Stomach (tissue), 9 donors: ENCODE data around the gene PHF21A. TPM values are rescaled to one million over a fixed set of nuclear protein-coding genes. Genes with fewer than 3 reads are reported as not detected.
A peak's percentile ranks its signal among the peaks of the same experiment; 100 is the strongest.

ENCODE experiments used
- DNase-seq, 2 donors: peaks; one replicate each; pipeline versions ENCODE4 v3.0.0 to v3.0.0-alpha.2; 2013 to 2019
- H3K27ac ChIP-seq, 5 donors: fragments of 200-600 bp in 4 of 5; sonication (generic) in 4 of 5; one replicate each; pipeline ENCODE4 v1.5.1; 2013 to 2019; ENCODE audit warnings: mild to moderate bottlenecking in 1 of 5, moderate library complexity in 1 of 5
- H3K27me3 ChIP-seq, 3 donors: fragments of 200-600 bp; sonication (generic); one replicate each; pipeline ENCODE4 v1.5.1; 2017 to 2019; ENCODE audit warnings: mixed run types in 1 of 3
- H3K36me3 ChIP-seq, 4 donors: fragments of 200-600 bp; sonication (generic); 1 replicate in 3 of 4; 2 replicates in 1 of 4; pipeline ENCODE4 v1.5.1; 2016 to 2019
- H3K4me1 ChIP-seq, 4 donors: fragments of 200-600 bp; sonication (generic); one replicate each; pipeline ENCODE4 v1.5.1; 2016 to 2019
- H3K4me3 ChIP-seq, 4 donors: fragments of 200-600 bp; sonication (generic) in 3 of 4; one replicate each; pipeline ENCODE4 v1.5.1; 2016 to 2019; ENCODE audit warnings: mild to moderate bottlenecking in 1 of 4
- H3K9me3 ChIP-seq, 4 donors: fragments of 200-600 bp; sonication (generic); one replicate each; pipeline ENCODE4 v1.5.1; 2016 to 2019
- CTCF ChIP-seq, 7 experiments: fragments of 450-650 bp in 4 of 7; fragments of 200-600 bp in 3 of 7; sonication (generic) in 3 of 7; IDR thresholded peaks; one replicate each; pipeline ENCODE4 v1.5.1; 2016 to 2019; ENCODE audit warnings: antibody characterized with exemption in 7 of 7, control low read depth in 2 of 7, mild to moderate bottlenecking in 1 of 7
- EP300 ChIP-seq: sonication (generic); formaldehyde crosslinking; IDR thresholded peaks from one replicate; pipeline ENCODE4 v1.6.1; 2017; ENCODE audit warnings: antibody characterized with exemption
- POLR2A ChIP-seq, 4 donors: fragments of 450-650 bp; IDR thresholded peaks; one replicate each; pipeline ENCODE4 v1.6.1; 2016; ENCODE audit warnings: antibody characterized with exemption in 4 of 4, control low read depth in 2 of 4, mild to moderate bottlenecking in 1 of 4, moderate library complexity in 1 of 4
- POLR2AphosphoS5 ChIP-seq, 3 donors: sonication (generic); formaldehyde crosslinking; IDR thresholded peaks; one replicate each; pipeline ENCODE4 v1.6.1; 2016; ENCODE audit warnings: antibody characterized with exemption in 3 of 3
- WGBS, 5 donors: extraction: QIAGEN DNeasy Blood & Tissue Kit in 3 of 5; methylation state at CpG; one replicate each; pipeline versions ENCODE4 v1.1.5 to v1.1.7; 2013 to 2018; 5-methylcytosine and 5-hydroxymethylcytosine counted together
- intact Hi-C: fragments of 100-400 bp; cut with DNase I; formaldehyde crosslinking; loops from one replicate; pipeline ENCODE4 v1.15.1; 2023; ENCODE audit warnings: low total_unique reads
- polyA plus RNA-seq, 3 donors: library from polyadenylated mRNA; stranded (reverse); fragments of 200-250 nt; gene quantifications; one replicate each; pipeline ENCODE4 v1.2.3, GENCODE V29; 2013
- total RNA-seq, 5 donors: library from RNA; depleted of rRNA; stranded (reverse); fragments of >200 nt; gene quantifications; one replicate each; pipeline versions ENCODE4 v1.1.0 to v1.2.3, GENCODE V29; 2014 to 2016
- donor health status: healthy with polysubstance abuse.
- donor health status: Bipolar disorder and iron deficiency.
- donor health status: healthy.

PHF21A gene
- total and polyA plus RNA-seq, 8 donors, result 6.1 to 67.0 (median 18.6) TPM

GRCh38 chr11:45961751-45962240 is 159.5 kb downstream of the PHF21A start:
- intact Hi-C loops, result no loop called here
- no peak overlapping the region for H3K4me3 ChIP-seq
- no peak for DNase-seq
- no peak overlapping the region for H3K27ac ChIP-seq
- H3K27me3 ChIP-seq, result no peaks in the 10 kb centered on the region
- no peaks in the 10 kb centered on the region for H3K9me3 ChIP-seq
- 66 to 76% (median 71%) methylated on average over 7 of the region's 7 CpGs for WGBS, 5 donors
- TF ChIP-seq POLR2A (IDR thresholded peaks at IDR 0.05) (no peak), POLR2AphosphoS5 (IDR thresholded peaks at IDR 0.05) (no peak), EP300 (no peak), CTCF (IDR thresholded peaks at IDR 0.05) (no peak)
- peaks cover 5 to 55% (median 50%) of the 10 kb centered on the region in 4 donors for H3K36me3 ChIP-seq
- peaks cover 0 to 19% (median 5%) of the 10 kb centered on the region in 4 donors for H3K4me1 ChIP-seq

- H3K36me3 ChIP-seq, result peaks cover 0 to 50% (median 42%) of the 10 kb centered on the region in 4 donors
- no peaks in the 10 kb centered on the region for H3K9me3 ChIP-seq
- DNase-seq, result peak in 1 of 2 donors; percentile 46
- H3K4me1 ChIP-seq, result peaks cover 0 to 19% (median 5%) of the 10 kb centered on the region in 4 donors
- 72 to 83% (median 78%) methylated on average over 4 of the region's 4 CpGs for WGBS, 5 donors
- H3K4me3 ChIP-seq, result no peak overlapping the region
- intact Hi-C loops, result no loop called here
- TF ChIP-seq EP300 (no peak), POLR2AphosphoS5 (IDR thresholded peaks at IDR 0.05) (no peak), CTCF (IDR thresholded peaks at IDR 0.05) (no peak), POLR2A (IDR thresholded peaks at IDR 0.05) (no peak)
- no peaks in the 10 kb centered on the region for H3K27me3 ChIP-seq
- no peak overlapping the region for H3K27ac ChIP-seq
Observed at GRCh38 chr11:45960387-45961095, 160.7 kb downstream of the PHF21A start.

- Histone ChIP-seq H3K36me3 (peaks cover 0 to 51% (median 39%) of the 10 kb centered on the region in 4 donors), H3K4me1 (peaks cover 0 to 14% (median 3%) of the 10 kb centered on the region in 4 donors), H3K27ac (no peak overlapping the region), H3K27me3 (no peaks in the 10 kb centered on the region), H3K4me3 (no peak overlapping the region), H3K9me3 (no peaks in the 10 kb centered on the region)
- WGBS, 5 donors, result 73 to 97% (median 93%) methylated on average over 1 of the region's 1 CpG
- no peak for TF ChIP-seq POLR2A (IDR thresholded peaks at IDR 0.05)
- TF ChIP-seq POLR2AphosphoS5 (IDR thresholded peaks at IDR 0.05), result no peak
- TF ChIP-seq EP300, result no peak
- no peak for TF ChIP-seq CTCF (IDR thresholded peaks at IDR 0.05)
- intact Hi-C loops, result no loop called here
- DNase-seq, result no peak
Observed at GRCh38 chr11:45959851-45960250, 161.4 kb downstream of the PHF21A start.

- H3K36me3 ChIP-seq, result peaks cover 42 to 96% (median 90%) of the 10 kb centered on the region in 4 donors
- TF ChIP-seq CTCF (IDR thresholded peaks at IDR 0.05), result no peak
- no peak for TF ChIP-seq POLR2A (IDR thresholded peaks at IDR 0.05)
- TF ChIP-seq POLR2AphosphoS5 (IDR thresholded peaks at IDR 0.05), result no peak
- no peak for TF ChIP-seq EP300
- H3K27me3 ChIP-seq, result no peaks in the 10 kb centered on the region
- intact Hi-C loops, result no loop called here
- H3K9me3 ChIP-seq, result no peaks in the 10 kb centered on the region
- no peak for DNase-seq
- peaks cover 0 to 7% (median 0%) of the 10 kb centered on the region in 4 donors for H3K4me1 ChIP-seq
- no peak overlapping the region for H3K4me3 ChIP-seq
- no peak overlapping the region for H3K27ac ChIP-seq
- WGBS, 5 donors, result 82 to 100% (median 95%) methylated on average over 1 of the region's 1 CpG
Observed at GRCh38 chr11:45949992-45950407, 171.3 kb downstream of the PHF21A start.
